GM21515 (cell line): ENCODE results near the gene CBX6.

Experiments used
- ATAC-seq: cut with Tn5 transposase; IDR thresholded peaks from one replicate; pipeline ENCODE4 v1.9.1; 2021; ENCODE audit not compliant: unreplicated experiment

The CBX6 gene

DNA sequence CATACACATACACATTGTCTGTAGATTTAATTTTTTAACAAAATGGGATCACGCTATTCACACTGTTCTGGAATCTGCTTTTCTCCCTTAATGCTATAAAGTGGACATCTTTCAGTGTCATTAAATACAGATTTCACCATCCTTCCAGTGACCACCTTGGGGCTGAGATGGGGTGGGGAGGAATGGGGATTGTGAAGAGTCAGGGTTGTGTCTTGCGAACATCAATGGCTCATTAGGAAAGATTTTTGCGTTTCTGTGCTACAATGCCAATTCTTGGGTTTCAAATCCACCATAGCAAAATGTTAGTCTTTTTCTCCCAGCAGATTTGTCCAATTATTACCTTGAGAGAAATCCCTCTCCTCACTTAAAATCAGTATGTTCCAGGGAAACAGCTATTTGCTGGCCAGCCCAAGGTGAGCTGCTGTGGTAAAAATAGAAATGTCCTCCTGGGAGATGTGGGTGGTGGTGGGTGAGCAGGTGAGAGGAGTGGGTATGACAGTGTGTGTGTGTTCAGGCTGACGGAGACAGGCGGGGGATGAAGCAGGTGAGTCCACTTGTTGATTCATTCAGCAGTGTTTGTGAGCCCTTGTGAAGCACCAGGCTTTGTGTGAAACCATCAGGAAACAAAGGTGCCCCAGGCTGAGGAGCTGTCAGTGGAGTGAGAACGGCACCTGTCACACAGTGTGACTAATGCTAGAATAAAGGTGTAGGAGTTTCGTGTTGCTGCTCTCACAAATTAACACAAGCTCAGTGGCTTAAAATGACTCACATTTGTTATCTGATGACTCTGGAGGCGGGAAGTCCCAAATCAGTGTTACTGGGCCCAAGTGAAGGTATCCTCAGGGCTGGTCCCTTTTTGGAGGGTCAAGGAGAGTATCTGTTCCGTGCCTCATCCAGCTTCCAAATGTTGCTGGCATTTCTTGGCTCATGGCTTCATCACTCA lies 1.7 kb upstream of the CBX6 start:
- no peak for ATAC-seq

DNA sequence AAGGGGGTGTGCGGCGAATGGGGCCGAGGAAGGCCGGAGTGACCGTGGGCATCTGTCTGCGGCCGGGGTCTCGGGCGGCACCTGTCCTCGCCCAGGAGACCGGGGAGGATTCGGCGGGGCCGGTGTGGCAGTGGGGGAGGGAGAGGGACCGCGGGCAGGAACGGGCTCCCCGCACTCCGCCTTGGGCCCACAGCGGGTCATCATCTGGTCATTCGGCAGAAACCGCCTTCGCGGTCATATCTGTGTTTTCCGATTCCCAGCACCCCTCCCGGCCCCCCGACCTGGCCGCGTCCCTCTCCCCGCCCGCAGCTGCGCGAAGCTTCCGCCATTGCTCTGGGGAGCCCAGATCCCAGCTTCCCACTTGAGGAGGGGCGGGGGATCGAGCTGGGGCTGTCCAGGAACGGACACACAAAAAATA lies 824 bp upstream of the CBX6 start:
- no peak for ATAC-seq

DNA sequence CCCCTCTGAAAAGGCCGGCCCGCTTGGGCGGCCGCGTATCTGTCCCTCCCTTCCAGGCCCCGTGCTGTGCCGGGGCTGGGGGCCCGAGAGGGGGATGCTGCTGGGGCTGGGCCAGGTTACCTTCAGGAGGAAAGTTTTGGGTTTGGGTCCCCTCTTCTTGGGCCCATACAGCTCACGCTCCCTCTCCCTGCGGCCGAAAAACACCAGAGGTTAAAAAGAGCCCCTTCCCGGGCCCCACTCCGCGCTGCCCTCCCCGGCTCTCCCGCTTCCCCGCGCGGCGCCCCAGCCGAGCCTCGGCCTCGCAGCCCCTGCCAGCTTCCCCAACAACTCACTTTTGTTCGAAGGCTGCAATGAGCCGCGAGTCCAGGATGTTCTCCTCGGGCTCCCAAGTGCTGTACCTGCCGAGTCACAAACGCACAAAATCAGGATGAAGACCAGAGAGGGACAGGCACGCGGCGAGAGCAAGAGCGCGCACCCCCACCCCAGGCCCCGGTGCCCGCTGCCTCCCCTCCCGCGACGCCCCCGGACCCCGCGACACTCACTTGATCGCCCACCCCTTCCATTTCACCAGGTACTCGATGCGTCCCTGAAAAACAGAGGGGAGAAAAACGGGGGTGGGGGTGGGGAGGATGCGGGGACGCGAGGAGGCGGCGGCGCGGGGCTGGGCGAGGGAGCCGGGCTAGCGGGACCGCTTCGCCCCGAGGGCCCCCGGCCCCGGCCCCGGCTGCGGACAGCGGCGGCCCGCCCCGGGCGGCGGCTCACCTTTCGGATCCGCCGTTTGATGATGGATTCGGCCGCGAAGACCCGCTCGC lies 450 bp downstream of the CBX6 start:
- ATAC-seq, result no peak

DNA sequence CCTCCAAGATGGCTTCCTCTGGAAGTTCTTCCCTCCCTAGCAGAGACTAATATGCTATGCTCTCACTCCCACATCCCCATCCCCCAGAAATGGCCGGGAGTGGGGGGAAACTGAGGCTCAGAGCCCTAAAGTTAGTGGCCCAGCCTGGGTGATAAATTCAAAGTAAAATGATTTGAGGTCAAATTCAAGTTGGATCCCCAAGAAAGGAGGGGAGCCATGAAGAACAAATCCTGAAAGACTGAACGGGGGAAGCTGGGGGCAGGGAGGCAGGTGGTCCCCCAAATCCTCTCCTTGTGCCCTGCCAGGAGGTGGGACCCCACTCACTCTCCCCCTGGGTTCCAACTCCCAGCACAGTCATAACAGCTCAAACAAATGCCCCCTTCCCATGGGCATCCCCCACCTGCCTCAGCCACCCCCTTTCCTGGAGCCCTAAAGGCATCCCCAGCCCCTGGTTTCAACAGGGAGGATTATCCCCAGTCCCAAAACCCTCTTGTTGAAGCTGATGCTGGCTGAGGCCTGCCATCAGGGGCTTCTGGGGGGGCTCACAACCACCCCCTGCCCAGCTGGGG lies 1.1 kb downstream of the CBX6 start:
- ATAC-seq, result no peak

DNA sequence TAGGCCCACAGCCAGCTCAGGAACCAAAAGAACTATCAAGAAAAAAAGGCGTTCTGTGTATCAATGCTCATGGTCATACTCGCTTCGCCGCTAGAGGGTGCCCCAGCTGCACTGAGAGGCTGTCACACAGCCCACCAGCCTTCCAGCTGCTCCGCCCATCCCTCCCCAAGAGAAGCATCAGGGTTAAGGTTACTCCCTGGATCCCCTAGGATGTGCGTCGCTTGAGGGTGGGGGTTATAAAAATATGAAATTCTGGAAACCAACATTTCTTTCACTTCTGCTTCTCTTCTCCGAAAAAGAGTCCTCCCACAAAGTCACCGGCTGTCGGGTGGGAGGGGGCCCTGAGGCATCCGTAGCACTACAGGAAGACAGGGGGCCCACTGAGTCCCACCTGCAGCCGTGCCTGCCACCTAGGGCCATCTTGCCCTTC lies 1.7 kb downstream of the CBX6 start:
- ATAC-seq, result no peak

DNA sequence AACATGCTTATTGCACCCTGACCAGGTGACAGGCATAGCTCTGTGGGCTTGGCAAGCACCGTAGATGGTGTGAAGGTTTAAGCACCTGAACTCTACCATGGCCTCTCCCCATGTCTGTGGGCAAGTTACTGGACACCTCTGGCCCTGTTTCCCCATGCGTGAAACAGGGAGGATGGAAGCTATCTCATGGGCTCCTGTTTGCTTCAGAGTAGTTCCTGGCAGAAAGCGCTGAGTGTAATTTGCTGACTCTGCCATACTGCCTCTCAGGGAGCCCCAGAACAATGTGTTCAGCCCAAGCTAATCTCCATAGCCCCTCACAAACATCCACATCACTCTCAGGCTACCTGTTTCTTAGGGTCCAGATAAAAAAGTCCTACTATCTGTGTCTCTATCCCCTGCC lies 2.4 kb downstream of the CBX6 start:
- no peak for ATAC-seq

DNA sequence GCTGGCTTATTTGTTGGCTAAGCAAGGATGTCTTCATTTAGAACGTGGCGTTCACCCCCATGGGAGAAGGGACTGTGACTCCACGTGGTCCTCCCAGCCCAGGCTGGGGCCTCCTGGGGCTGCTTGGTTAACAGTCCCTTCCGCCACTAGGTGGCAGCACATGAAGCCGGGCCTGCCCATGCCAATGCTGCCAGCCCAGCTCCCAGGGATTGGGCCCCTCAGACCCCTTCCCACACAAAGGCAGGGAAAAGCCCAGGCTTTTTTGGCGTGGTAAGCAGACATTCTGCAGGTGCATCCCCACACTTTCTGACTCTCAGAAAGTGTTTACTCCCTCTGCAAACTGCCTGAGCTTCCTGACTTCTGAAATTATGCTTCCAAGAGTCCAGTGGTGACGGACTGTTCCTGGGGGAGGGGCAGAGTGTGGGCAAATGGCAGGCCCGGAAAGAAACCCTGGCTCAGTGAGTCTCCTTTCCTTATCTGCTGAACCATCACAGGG lies 3.1 kb downstream of the CBX6 start:
- no peak for ATAC-seq

DNA sequence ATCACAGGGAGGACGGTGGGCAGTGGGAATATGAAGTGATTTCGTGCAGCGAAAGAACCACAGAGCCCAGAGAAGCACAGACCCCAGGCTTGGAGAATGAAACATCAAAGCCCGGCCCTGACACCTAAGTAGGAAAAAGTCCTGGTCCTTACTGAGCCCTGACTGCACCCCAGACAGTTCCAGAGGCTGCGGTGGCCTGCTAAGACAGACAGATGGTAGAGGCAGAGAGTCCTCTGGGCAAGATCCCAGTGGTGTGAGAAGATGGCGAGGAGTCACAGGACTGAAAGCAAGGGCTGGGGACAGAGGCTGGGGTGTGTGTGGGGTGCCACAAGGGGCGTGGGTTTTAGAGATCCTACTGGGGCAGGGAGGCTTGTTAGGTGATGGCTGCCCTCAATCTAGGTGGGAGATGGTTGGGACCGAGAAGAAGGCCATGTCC lies 3.7 kb downstream of the CBX6 start:
- ATAC-seq, result no peak

DNA sequence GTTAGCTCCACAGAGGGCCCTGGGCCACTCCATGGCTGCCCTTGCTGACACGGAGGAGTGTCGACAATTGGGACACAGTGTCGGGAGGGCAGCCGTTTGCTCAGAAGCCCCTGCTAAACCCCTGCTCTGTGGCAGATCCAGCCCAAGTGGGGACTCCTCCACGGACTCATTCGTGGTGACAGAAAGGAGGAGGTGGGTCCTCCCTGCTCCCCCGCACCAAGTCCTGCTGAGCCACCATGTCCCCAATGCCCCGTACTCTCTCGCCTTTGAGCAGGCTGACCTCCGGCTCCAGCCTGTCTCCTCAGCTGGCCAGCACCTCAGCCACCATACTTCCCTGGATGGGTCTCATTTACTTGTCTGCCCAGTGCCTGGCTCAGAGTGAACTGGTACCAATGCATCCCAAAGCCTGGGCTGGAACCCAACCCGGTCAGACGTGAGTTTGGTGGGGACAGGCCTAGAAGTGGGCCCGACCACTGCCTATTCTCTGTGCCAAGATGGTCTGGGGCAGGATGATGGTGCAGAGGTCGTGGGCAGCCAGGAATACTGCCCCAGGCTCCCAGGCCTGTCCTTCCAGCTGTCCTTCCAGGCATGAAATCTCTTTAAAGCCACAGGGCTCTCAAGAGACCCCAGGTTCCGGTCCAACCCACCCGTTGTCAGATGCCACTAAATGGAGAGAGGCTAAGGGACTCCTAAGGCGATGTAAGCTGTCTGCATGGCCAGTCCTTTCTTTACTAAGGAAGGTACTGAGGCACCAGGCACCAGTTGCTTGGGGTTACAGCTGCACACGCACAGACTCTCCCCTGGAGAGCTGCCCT lies 4.3 kb downstream of the CBX6 start:
- no peak for ATAC-seq

DNA sequence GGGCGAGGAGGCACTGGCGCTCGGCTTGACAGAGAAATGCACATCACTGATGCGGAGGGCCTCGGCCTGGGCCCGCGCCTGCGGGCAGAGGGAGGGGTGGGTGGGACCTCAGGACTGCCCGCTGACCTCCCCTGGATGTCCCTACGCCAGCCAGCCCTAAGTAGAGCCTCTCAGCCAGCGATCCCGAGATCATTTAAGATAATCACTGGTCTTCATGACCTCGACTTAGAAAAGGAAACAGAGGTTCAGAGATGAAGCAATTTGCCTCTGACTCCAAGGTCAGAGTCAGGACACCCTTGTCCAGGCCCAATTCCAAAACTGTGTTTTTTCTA lies 4.9 kb downstream of the CBX6 start:
- no peak for ATAC-seq

DNA sequence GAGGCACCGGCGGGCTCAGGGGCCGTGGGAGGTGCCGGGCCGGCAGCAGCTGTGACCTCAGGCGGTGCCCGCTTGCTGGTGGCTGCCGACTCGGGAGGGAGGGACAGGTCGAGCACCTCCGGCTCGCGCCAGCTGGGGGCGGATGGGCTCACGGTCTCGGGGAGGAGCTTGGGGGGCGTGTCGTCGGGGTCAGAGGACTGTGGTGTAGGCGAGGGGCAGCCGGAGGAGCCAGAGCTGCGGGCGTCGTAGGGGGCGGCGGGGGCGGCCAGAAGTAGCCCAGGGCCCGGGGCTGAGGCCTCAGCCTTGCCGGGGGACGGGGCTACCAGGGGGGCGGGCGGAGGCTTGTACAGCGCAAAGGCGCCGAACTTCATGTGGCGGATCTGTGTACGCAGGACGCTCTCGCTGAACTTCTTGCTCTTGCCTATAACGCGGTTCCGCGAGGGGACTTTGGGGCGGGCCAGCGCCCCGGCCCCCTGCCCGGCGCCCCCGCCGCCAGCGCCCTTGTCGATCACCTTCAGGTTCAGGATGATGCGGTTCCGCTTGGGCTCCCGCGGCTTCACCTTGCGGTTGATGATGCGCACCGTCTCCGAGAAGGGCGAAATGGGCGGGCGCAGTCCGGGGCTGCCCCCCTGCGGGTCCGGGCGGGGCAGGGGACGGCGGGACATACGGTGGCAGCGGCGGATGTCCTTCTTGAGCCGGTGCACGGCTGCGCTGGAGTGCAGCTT lies 5.5 kb downstream of the CBX6 start:
- no peak for ATAC-seq

DNA sequence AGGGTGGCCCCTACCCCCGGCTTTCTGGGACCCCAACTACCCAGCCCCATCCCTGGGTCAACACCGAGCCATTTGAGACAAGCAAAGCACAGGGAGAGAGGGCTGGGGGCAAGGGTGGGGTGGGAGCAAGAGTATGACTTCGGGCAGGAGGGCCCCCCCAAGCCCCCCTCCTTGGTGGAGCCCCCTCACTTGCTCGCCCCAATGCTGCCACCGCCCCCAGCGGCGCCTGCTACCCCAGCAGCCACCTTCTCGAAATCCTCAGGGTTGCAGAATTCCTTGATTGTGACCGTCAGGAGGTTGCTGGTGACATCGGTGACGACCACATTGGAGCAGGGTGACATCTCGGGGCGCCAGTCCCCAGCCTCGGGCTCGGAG lies 6.0 kb downstream of the CBX6 start:
- no peak for ATAC-seq

DNA sequence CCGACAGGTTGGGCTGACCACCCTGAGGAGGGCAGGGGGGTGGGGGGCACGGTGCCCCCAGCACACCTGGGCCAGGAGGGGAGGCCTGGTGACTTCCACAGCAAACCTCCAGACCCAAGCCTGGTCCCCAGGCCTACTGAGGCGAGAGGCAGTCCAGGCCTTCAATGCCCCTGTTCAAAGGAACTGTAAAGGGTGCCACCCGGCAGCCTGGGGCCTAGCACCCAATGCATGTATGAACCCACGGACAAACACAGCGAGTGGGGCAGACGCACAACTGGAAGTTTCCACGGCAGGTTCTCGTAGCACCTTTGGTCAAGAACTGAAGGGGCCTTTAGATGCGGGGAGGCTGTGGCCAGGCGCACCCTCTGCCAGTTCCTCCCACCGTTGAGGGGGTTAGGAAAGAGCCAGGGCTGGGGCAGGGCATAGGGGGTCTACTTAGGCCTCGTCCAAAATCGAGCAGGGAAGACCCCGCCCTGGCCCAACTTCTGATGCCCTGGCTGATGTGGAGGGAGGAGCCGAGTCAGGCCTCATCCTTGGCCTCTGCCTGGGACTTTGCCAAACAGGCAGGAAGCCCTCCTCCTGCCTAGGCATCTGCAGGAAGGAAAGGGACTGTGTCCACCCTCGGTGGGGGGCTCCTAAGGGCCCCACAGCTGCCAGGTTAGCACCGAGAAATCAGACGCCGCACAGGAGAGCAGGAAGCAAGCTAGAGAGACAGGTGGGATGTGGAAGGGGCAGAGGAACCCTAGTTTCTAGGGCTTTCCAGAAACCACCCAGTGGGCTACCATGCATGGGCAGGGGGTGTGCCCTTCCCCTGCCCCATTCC lies 6.6 kb downstream of the CBX6 start:
- no peak for ATAC-seq

DNA sequence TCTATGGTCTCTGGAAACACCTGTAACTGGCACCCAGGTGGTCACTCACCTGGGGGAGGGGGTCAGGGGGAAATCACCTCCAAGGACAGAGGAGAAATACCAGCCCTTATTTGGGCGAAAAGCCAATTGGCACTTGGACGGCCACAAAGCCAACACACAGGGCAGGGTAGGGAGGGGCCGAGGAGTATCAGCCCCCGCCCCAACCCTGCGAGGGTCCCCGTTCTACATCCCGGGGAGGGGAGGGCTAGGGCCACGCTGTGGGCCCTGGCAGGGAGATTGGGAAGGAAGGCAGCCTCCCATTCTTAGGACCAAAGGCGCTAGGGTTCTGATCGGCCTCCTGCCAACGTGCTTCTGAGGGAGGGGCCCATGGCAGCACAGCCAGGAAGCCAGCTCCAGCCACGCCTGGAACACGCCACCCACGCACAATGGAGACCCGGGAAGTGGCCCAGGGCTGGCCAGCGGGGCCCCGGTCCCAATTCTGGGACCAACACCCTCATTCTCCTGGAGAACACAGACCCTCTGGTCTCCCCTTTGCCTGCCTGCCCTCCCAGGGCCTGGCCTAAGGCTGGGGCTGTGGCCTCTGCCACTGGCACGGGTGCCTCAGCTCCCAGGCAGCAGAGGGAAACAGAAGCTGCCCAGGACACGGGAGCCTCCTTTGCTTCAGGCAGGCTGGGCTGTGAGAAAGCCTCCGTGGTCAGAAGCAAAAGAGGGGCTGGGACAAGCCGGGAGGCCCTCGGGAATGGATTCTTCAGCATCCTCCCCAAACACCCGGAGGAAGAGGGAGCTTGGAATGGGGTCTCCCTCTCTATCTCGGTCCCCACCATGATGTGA lies 7.4 kb downstream of the CBX6 start:
- ATAC-seq, result no peak

DNA sequence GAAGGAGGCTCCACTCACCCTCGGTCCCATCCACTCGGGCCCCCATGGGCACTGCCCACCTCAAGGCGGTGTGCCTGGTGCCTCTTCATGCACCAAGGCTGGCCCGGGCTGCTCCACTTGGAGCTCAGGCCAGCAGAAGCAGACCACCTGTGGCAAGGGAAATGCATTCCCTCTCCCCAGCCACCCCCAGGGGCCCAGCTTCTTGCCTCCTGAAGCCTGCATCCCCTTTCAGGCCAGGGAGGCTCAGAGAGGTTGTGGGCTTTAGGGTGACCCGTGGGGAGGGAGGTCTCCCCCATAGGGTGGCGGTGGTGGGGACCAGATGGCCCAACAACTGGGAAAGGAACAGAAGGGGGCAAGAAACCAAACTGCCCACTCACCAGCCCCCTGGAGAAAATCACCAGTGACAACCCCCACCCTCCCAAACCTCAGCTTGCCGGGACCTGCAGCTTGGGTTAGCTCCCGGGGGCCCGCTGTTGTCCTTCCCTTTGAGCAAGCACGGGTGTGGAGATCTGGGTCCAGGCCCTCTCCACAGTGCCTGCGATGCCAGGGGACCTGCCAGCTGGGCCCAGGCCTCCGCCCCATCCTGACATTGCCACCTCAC lies 8.4 kb downstream of the CBX6 start:
- ATAC-seq, result no peak

DNA sequence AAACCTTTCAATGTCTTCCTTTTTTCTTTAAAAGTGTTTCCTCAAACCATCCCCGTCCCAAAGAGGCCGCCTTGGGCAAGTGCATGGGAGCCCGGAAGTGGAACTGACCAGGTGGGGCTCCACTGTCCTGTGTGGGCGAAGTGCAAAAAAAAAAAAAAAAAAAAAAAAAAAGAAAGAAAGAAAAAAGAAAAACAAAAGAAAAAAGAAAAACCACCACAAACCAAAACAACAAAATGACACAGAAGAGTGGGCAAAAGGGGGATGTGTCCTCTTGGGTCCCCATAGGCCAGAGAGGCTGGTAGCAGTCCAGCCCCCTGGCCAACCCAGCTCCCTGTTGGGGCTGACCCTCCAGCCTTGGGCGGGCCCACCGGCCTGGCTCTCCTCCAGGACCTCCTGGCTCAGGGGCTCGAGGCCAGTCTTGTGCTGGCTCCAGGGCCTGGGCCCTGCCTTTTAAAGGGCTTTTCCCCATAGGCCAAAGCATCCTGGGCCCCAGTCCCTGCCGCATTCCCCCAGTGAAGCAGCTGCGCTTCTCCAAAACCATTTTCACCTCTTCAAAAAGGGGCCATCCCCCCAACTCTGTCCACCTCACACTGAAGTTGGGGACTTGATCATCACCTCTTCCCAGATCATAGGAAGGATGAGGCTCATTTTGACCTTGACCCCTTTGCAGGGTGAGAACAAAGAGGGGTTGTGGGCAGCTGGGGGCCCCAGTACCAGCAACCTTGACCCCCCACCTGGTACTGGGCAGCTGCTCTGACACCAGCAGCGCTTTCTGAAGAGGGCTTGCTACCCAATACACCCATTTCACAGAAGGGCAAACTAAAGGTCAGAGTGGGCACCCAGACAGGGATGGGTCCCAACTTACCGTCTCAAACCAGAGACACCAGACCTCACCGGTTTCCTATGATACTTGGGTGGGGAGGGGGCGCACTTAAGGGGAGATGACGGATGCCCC lies 9.4 kb downstream of the CBX6 start:
- no peak for ATAC-seq

DNA sequence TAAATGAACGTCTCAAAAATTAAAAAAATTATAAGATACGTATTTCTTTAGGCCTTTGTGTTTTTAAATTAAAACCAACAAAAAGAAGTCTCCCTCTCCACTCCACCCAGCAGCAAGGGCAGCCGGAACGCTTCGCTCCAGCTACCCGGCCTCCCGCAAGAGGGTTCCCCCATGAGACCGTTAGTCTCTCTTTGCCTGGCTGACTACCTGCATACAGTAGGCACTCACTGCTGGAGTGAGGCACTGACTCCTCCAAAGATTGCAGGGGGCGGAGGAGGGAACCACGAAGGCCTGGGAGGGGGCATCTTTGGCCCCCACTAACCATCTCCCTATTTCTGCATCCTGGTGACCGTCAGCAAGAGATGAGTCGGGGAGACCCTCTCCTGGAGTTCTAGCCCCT lies 10.1 kb downstream of the CBX6 start:
- ATAC-seq, result no peak
